ENCODE results near the gene ZNF274.

GRCh38 chr19:58204566-58204965, 21.7 kb downstream of the ZNF274 start:
- TF ChIP-seq CTCF (IDR thresholded peaks at IDR 0.05; ENCODE audit: insufficient read depth, low read length, poor library complexity, severe bottlenecking) = no peak
- TF ChIP-seq EZH2phosphoT487 (conservative IDR thresholded peaks at IDR 0.05; ENCODE audit: low read length) = no peak

All from SU-DHL-6 (cell line).